Muscle of back (tissue), 11 donors: ENCODE results near the gene CACNA1C. TPM values are rescaled to one million over a fixed set of nuclear protein-coding genes. Genes with fewer than 3 reads are reported as not detected.
A peak's percentile ranks its signal among the peaks of the same experiment; 100 is the strongest.
"Not testable (repeated sequence)": the region's sequence is repeated elsewhere in the genome, so short reads cannot be mapped to it uniquely, and the experiment has no call there.

ENCODE experiments used
- DNase-seq, 3 donors: peaks; one replicate each; pipeline versions ENCODE4 v3.0.0 to v3.0.0-alpha.2; 2013
- polyA plus RNA-seq, 10 donors: library from polyadenylated mRNA; unstranded; fragments of 120-200 nt; gene quantifications; one replicate each; pipeline ENCODE4 v1.2.1, GENCODE V29; 2013; ENCODE audit not compliant: insufficient read length in 10 of 10

Gene CACNA1C
- polyA plus RNA-seq, 10 donors, result 2.2 to 5.8 (median 3.5) TPM

GRCh38 chr12:2477009-2477766, 424.4 kb downstream of the CACNA1C start:
- DNase-seq, result no peak

GRCh38 chr12:2479851-2480535, 427.2 kb downstream of the CACNA1C start:
- DNase-seq, result no peak

GRCh38 chr12:2481346-2481745, 428.6 kb downstream of the CACNA1C start:
- DNase-seq, result no peak

- DNase-seq, result no peak
Observed at GRCh38 chr12:2481951-2482350, 429.2 kb downstream of the CACNA1C start.

GRCh38 chr12:2482938-2483660, 430.3 kb downstream of the CACNA1C start:
- no peak for DNase-seq

- no peak for DNase-seq
Observed at GRCh38 chr12:2483713-2484112, 430.9 kb downstream of the CACNA1C start.

GRCh38 chr12:2484141-2484776, 431.5 kb downstream of the CACNA1C start:
- no peak for DNase-seq

GRCh38 chr12:2485681-2486080, 432.9 kb downstream of the CACNA1C start:
- DNase-seq, result no peak

- DNase-seq, result no peak
Observed at GRCh38 chr12:2486796-2487195, 434.0 kb downstream of the CACNA1C start.

- DNase-seq, result no peak
Observed at GRCh38 chr12:2487278-2487677, 434.5 kb downstream of the CACNA1C start.

GRCh38 chr12:2488131-2488530, 435.3 kb downstream of the CACNA1C start:
- no peak for DNase-seq

GRCh38 chr12:2488596-2488995, 435.8 kb downstream of the CACNA1C start:
- no peak for DNase-seq

- DNase-seq, result no peak
Observed at GRCh38 chr12:2489275-2489674, 436.5 kb downstream of the CACNA1C start.

GRCh38 chr12:2490831-2491230, 438.0 kb downstream of the CACNA1C start:
- peak in 1 of 3 donors; percentile 15 for DNase-seq

- not testable (repeated sequence) for DNase-seq
Observed at GRCh38 chr12:2491349-2491748, 438.6 kb downstream of the CACNA1C start.

GRCh38 chr12:2492236-2492635, 439.4 kb downstream of the CACNA1C start:
- DNase-seq, result peak in 1 of 3 donors; percentile 15

- no peak for DNase-seq
Observed at GRCh38 chr12:2493086-2493485, 440.3 kb downstream of the CACNA1C start.

- DNase-seq, result peak; percentile 24 to 83 (median 65)
Observed at GRCh38 chr12:2494486-2495192, 441.9 kb downstream of the CACNA1C start.

GRCh38 chr12:2495417-2496112, 442.8 kb downstream of the CACNA1C start:
- peak in 1 of 3 donors; percentile 47 for DNase-seq

- no peak for DNase-seq
Observed at GRCh38 chr12:2498964-2499500, 446.2 kb downstream of the CACNA1C start.
